ENCODE measurements around the gene PRKCD. TPM values are rescaled to one million over a fixed set of nuclear protein-coding genes. Genes with fewer than 3 reads are reported as not detected.

Gene PRKCD
- total RNA-seq, 6 donors from 2014 or later, result 57.7 to 116 (median 67.9) TPM

- Histone ChIP-seq H3K9me3 (no peaks in the 10 kb centered on the region), H3K4me3 (no peak overlapping the region), H3K36me3 (peaks cover 36 to 82% (median 78%) of the 10 kb centered on the region in 4 donors), H3K27ac (no peak overlapping the region), H3K4me1 (peaks cover 0 to 8% (median 2%) of the 10 kb centered on the region in 4 donors), H3K27me3 (no peaks in the 10 kb centered on the region)
- DNase-seq, result no peak
- ATAC-seq (ENCODE audit: low FRiP score in 2 of 2), result no peak
- WGBS, 2 donors, result 64 to 100% methylated on average over 1 to 2 of the region's 4 CpGs
- no peak for TF ChIP-seq POLR2A (IDR thresholded peaks at IDR 0.05)
- TF ChIP-seq CTCF (IDR thresholded peaks at IDR 0.05), result no peak
- no peak for TF ChIP-seq EP300 (IDR thresholded peaks at IDR 0.05)
- TF ChIP-seq POLR2AphosphoS5 (IDR thresholded peaks at IDR 0.05), result no peak
Observed at GRCh38 chr3:53181024-53181371, 20.0 kb downstream of the PRKCD start.

- 93 to 98% methylated on average over 3 to 11 of the region's 11 CpGs for WGBS, 2 donors
- DNase-seq (no peak), ATAC-seq (ENCODE audit: low FRiP score in 2 of 2) (no peak)
- no peak overlapping the region for H3K4me3 ChIP-seq
- H3K9me3 ChIP-seq, result no peaks in the 10 kb centered on the region
- no peaks in the 10 kb centered on the region for H3K27me3 ChIP-seq
- no peak overlapping the region for H3K27ac ChIP-seq
- peaks cover 36 to 87% (median 82%) of the 10 kb centered on the region in 4 donors for H3K36me3 ChIP-seq
- no peak for TF ChIP-seq POLR2AphosphoS5 (IDR thresholded peaks at IDR 0.05)
- TF ChIP-seq POLR2A (IDR thresholded peaks at IDR 0.05), result no peak
- TF ChIP-seq EP300 (IDR thresholded peaks at IDR 0.05), result no peak
- TF ChIP-seq CTCF (IDR thresholded peaks at IDR 0.05), result peak in 1 of 6 experiments; percentile 12
- peaks cover 0 to 4% (median 2%) of the 10 kb centered on the region in 4 donors for H3K4me1 ChIP-seq
Observed at GRCh38 chr3:53181528-53181927, 20.5 kb downstream of the PRKCD start.

- TF ChIP-seq EP300 (IDR thresholded peaks at IDR 0.05) (no peak), POLR2A (IDR thresholded peaks at IDR 0.05) (no peak), CTCF (IDR thresholded peaks at IDR 0.05) (no peak), POLR2AphosphoS5 (IDR thresholded peaks at IDR 0.05) (no peak)
- ATAC-seq (ENCODE audit: low FRiP score in 2 of 2), result no peak
- 75 to 82% methylated on average over 20 of the region's 20 CpGs for WGBS, 2 donors
- peaks cover 0 to 4% (median 0%) of the 10 kb centered on the region in 4 donors for H3K4me1 ChIP-seq
- no peak for DNase-seq
- no peak overlapping the region for H3K4me3 ChIP-seq
- no peaks in the 10 kb centered on the region for H3K27me3 ChIP-seq
- no peak overlapping the region for H3K27ac ChIP-seq
- H3K9me3 ChIP-seq, result no peaks in the 10 kb centered on the region
- H3K36me3 ChIP-seq, result peaks cover 42 to 100% (median 94%) of the 10 kb centered on the region in 4 donors
Observed at GRCh38 chr3:53182764-53183355, 21.9 kb downstream of the PRKCD start.

- no peak for DNase-seq
- Histone ChIP-seq H3K27ac (no peak overlapping the region), H3K9me3 (no peaks in the 10 kb centered on the region), H3K4me1 (peaks cover 0 to 4% (median 0%) of the 10 kb centered on the region in 4 donors), H3K4me3 (no peak overlapping the region), H3K36me3 (peaks cover 44 to 97% (median 90%) of the 10 kb centered on the region in 4 donors), H3K27me3 (no peaks in the 10 kb centered on the region)
- 93 to 100% methylated on average over 9 of the region's 9 CpGs for WGBS, 2 donors
- no peak for ATAC-seq (ENCODE audit: low FRiP score in 2 of 2)
- TF ChIP-seq CTCF (IDR thresholded peaks at IDR 0.05), result no peak
- TF ChIP-seq POLR2AphosphoS5 (IDR thresholded peaks at IDR 0.05), result no peak
- TF ChIP-seq EP300 (IDR thresholded peaks at IDR 0.05), result no peak
- TF ChIP-seq POLR2A (IDR thresholded peaks at IDR 0.05), result no peak
Observed at GRCh38 chr3:53183514-53183913, 22.5 kb downstream of the PRKCD start.

- Histone ChIP-seq H3K4me3 (no peak overlapping the region), H3K9me3 (no peaks in the 10 kb centered on the region), H3K27ac (no peak overlapping the region), H3K36me3 (peaks cover 48 to 97% (median 90%) of the 10 kb centered on the region in 4 donors), H3K4me1 (peaks cover 0 to 4% (median 0%) of the 10 kb centered on the region in 4 donors), H3K27me3 (no peaks in the 10 kb centered on the region)
- no peak for DNase-seq
- TF ChIP-seq POLR2AphosphoS5 (IDR thresholded peaks at IDR 0.05) (no peak), POLR2A (IDR thresholded peaks at IDR 0.05) (no peak), EP300 (IDR thresholded peaks at IDR 0.05) (no peak), CTCF (IDR thresholded peaks at IDR 0.05) (no peak)
- 92 to 98% methylated on average over 7 of the region's 7 CpGs for WGBS, 2 donors
- ATAC-seq (ENCODE audit: low FRiP score in 2 of 2), result no peak
Observed at GRCh38 chr3:53184701-53185100, 23.7 kb downstream of the PRKCD start.

Data from upper lobe of left lung (tissue), 6 donors.